ENCODE results near the gene JPH3.

DNA sequence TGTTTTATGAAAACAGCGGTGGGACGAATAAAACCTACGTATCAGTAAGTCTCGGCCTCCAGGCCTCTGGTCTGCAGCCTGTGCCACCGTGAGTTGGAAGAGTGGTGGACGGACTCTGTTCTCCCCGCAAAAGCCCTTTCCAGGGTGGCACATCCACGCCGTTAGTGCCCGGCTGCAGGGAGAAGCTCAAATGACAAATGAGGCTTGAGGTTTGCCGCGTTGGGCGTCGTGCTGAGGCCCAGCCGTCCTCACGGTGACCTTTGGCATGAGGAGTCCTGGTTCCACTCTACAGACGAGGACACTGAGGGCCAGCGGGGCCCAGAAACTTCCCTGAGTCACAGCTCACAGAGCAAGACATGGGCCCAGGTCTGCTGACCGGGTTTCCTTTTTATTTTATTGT is 40.2 kb downstream of the JPH3 start:
- no peak for TF ChIP-seq EZH2 (IDR thresholded peaks at IDR 0.05; ENCODE audit: low read depth)
- TF ChIP-seq, protein P1, sequence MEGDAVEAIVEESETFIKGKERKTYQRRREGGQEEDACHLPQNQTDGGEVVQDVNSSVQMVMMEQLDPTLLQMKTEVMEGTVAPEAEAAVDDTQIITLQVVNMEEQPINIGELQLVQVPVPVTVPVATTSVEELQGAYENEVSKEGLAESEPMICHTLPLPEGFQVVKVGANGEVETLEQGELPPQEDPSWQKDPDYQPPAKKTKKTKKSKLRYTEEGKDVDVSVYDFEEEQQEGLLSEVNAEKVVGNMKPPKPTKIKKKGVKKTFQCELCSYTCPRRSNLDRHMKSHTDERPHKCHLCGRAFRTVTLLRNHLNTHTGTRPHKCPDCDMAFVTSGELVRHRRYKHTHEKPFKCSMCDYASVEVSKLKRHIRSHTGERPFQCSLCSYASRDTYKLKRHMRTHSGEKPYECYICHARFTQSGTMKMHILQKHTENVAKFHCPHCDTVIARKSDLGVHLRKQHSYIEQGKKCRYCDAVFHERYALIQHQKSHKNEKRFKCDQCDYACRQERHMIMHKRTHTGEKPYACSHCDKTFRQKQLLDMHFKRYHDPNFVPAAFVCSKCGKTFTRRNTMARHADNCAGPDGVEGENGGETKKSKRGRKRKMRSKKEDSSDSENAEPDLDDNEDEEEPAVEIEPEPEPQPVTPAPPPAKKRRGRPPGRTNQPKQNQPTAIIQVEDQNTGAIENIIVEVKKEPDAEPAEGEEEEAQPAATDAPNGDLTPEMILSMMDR (conservative IDR thresholded peaks at IDR 0.05): no peak
